BLaER1 (cell line): ENCODE measurements around the gene XRCC6.

Experiments used
- H3K27ac ChIP-seq: shearing (Covaris generic); formaldehyde crosslinking; 2 replicates; pipeline ENCODE4 v1.8.1; 2022
- H3K27me3 ChIP-seq: shearing (Covaris generic); formaldehyde crosslinking; 2 replicates; pipeline ENCODE4 v1.8.1; 2022
- H3K36me3 ChIP-seq: shearing (Covaris generic); formaldehyde crosslinking; 2 replicates; pipeline ENCODE4 v1.8.1; 2022
- H3K4me1 ChIP-seq: shearing (Covaris generic); formaldehyde crosslinking; 2 replicates; pipeline ENCODE4 v1.8.1; 2022
- H3K4me2 ChIP-seq: shearing (Covaris generic); formaldehyde crosslinking; 2 replicates; pipeline ENCODE4 v1.8.1; 2022
- H3K4me3 ChIP-seq: shearing (Covaris generic); formaldehyde crosslinking; 2 replicates; pipeline ENCODE4 v1.8.1; 2022
- H3K9ac ChIP-seq: shearing (Covaris generic); formaldehyde crosslinking; 2 replicates; pipeline ENCODE4 v1.8.1; 2022
- H3K9me3 ChIP-seq: shearing (Covaris generic); formaldehyde crosslinking; 2 replicates; pipeline ENCODE4 v1.8.1; 2022
- H4K20me1 ChIP-seq: shearing (Covaris generic); formaldehyde crosslinking; 2 replicates; pipeline ENCODE4 v1.8.1; 2022
- Cebpa-rat ChIP-seq: shearing (Covaris generic); IDR thresholded peaks from 2 replicates; pipeline ENCODE4 v1.8.1; 2022

XRCC6 gene

GRCh38 chr22:41688365-41689211, 67.5 kb downstream of the XRCC6 start, which contains the start of gene SNU13:
Gene SNU13 (minus strand): TSS chr22:41688867. CDS start chr22:41688796, 71 bp downstream.
- peak within 1 kb of the TSS; percentile 95 for H3K27ac ChIP-seq
- H3K27me3 ChIP-seq, result no peaks in the 10 kb centered on the region
- peak within 1 kb of the TSS; percentile 91 for H3K4me2 ChIP-seq
- H3K4me1 ChIP-seq, result peaks cover 39% of the 10 kb centered on the region
- peak within 1 kb of the TSS; percentile 94 for H3K9ac ChIP-seq
- peaks cover 42% of the 10 kb centered on the region; the same call in 1 of the 2 replicates for H4K20me1 ChIP-seq
- peak within 1 kb of the TSS; percentile 75 for H3K4me3 ChIP-seq
- H3K36me3 ChIP-seq, result peaks cover 10% of the 10 kb centered on the region
- TF ChIP-seq Cebpa-rat, result no peak
- no peaks in the 10 kb centered on the region; the same call in 1 of the 2 replicates for H3K9me3 ChIP-seq

GRCh38 chr22:41690476-41690875, 69.4 kb downstream of the XRCC6 start:
- TF ChIP-seq Cebpa-rat, result no peak
- Histone ChIP-seq H3K4me1 (peaks cover 41% of the 10 kb centered on the region), H3K27ac (peak overlapping the region; percentile 29), H3K36me3 (no peaks in the 10 kb centered on the region; the same call in 1 of the 2 replicates), H3K4me3 (no peak overlapping the region), H3K9ac (no peak overlapping the region; the same call in 1 of the 2 replicates), H4K20me1 (peaks cover 23% of the 10 kb centered on the region; the same call in 1 of the 2 replicates), H3K9me3 (no peaks in the 10 kb centered on the region), H3K27me3 (no peaks in the 10 kb centered on the region), H3K4me2 (peak overlapping the region; percentile 2; the same call in 1 of the 2 replicates)

- Histone ChIP-seq H3K4me2 (no peak overlapping the region), H3K9ac (no peak overlapping the region), H4K20me1 (no peaks in the 10 kb centered on the region), H3K9me3 (no peaks in the 10 kb centered on the region), H3K4me3 (no peak overlapping the region), H3K27ac (no peak overlapping the region), H3K4me1 (peaks cover 41% of the 10 kb centered on the region), H3K36me3 (no peaks in the 10 kb centered on the region; the same call in 1 of the 2 replicates), H3K27me3 (no peaks in the 10 kb centered on the region)
- TF ChIP-seq Cebpa-rat, result no peak
Measured at GRCh38 chr22:41695211-41695610, 74.1 kb downstream of the XRCC6 start.

- peak overlapping the region; percentile 90 for H3K4me2 ChIP-seq
- H3K9ac ChIP-seq, result peak overlapping the region; percentile 76
- no peak for TF ChIP-seq Cebpa-rat
Measured at GRCh38 chr22:41696703-41697102, 75.6 kb downstream of the XRCC6 start.

GRCh38 chr22:41697126-41697775, 76.2 kb downstream of the XRCC6 start:
- no peaks in the 10 kb centered on the region for H4K20me1 ChIP-seq
- H3K4me2 ChIP-seq, result peak overlapping the region; percentile 90
- H3K36me3 ChIP-seq, result no peaks in the 10 kb centered on the region; the same call in 1 of the 2 replicates
- peak overlapping the region; percentile 57 for H3K4me3 ChIP-seq
- peak overlapping the region; percentile 76 for H3K9ac ChIP-seq
- H3K27ac ChIP-seq, result peak overlapping the region; percentile 84
- peaks cover 32% of the 10 kb centered on the region for H3K4me1 ChIP-seq
- no peaks in the 10 kb centered on the region for H3K27me3 ChIP-seq
- TF ChIP-seq Cebpa-rat, result no peak
- H3K9me3 ChIP-seq, result no peaks in the 10 kb centered on the region

More at GRCh38 chr22:41696703-41697102, 75.6 kb downstream of the XRCC6 start:
- H3K9me3 ChIP-seq, result no peaks in the 10 kb centered on the region
- peaks cover 32% of the 10 kb centered on the region for H3K4me1 ChIP-seq
- no peaks in the 10 kb centered on the region for H4K20me1 ChIP-seq
- no peaks in the 10 kb centered on the region for H3K27me3 ChIP-seq
- peak overlapping the region; percentile 57 for H3K4me3 ChIP-seq
- no peaks in the 10 kb centered on the region; the same call in 1 of the 2 replicates for H3K36me3 ChIP-seq
- H3K27ac ChIP-seq, result peak overlapping the region; percentile 84

- no peak within 1 kb of the TSS for H3K9ac ChIP-seq
- H3K4me3 ChIP-seq, result no peak within 1 kb of the TSS
- TF ChIP-seq Cebpa-rat, result no peak
- no peaks in the 10 kb centered on the region for H3K36me3 ChIP-seq
- H3K27me3 ChIP-seq, result no peaks in the 10 kb centered on the region
- peak within 1 kb of the TSS; percentile 90; the same call in 1 of the 2 replicates for H3K4me2 ChIP-seq
- H3K9me3 ChIP-seq, result no peaks in the 10 kb centered on the region
- H3K27ac ChIP-seq, result no peak within 1 kb of the TSS
- peaks cover 32% of the 10 kb centered on the region for H3K4me1 ChIP-seq
- no peaks in the 10 kb centered on the region for H4K20me1 ChIP-seq
Measured at GRCh38 chr22:41699264-41700107, 78.4 kb downstream of the XRCC6 start, which contains the start of gene MEI1. Gene MEI1 (plus strand): TSS chr22:41699503. CDS start chr22:41699539, 36 bp downstream.

GRCh38 chr22:41700108-41700364, 78.9 kb downstream of the XRCC6 start:
- Histone ChIP-seq H3K36me3 (no peaks in the 10 kb centered on the region), H3K4me1 (peaks cover 32% of the 10 kb centered on the region), H3K9me3 (no peaks in the 10 kb centered on the region), H3K4me3 (no peak overlapping the region), H3K27me3 (no peaks in the 10 kb centered on the region), H3K9ac (no peak overlapping the region), H3K4me2 (no peak overlapping the region), H4K20me1 (no peaks in the 10 kb centered on the region), H3K27ac (no peak overlapping the region)
- TF ChIP-seq Cebpa-rat, result no peak

GRCh38 chr22:41702763-41703162, 81.7 kb downstream of the XRCC6 start:
- no peak for TF ChIP-seq Cebpa-rat
- H3K4me3 ChIP-seq, result no peak overlapping the region
- H4K20me1 ChIP-seq, result no peaks in the 10 kb centered on the region
- no peaks in the 10 kb centered on the region for H3K9me3 ChIP-seq
- no peak overlapping the region for H3K4me2 ChIP-seq
- H3K36me3 ChIP-seq, result no peaks in the 10 kb centered on the region
- no peak overlapping the region for H3K9ac ChIP-seq
- H3K27me3 ChIP-seq, result no peaks in the 10 kb centered on the region
- no peak overlapping the region for H3K27ac ChIP-seq
- H3K4me1 ChIP-seq, result peaks cover 7% of the 10 kb centered on the region

- Histone ChIP-seq H3K27me3 (no peaks in the 10 kb centered on the region), H3K36me3 (no peaks in the 10 kb centered on the region), H3K27ac (no peak overlapping the region), H3K9ac (no peak overlapping the region), H3K4me1 (0 out of 2 replicates have a peak, but pooled peaks cover 7% of the 10 kb centered on the region), H3K9me3 (no peaks in the 10 kb centered on the region), H3K4me2 (no peak overlapping the region), H3K4me3 (no peak overlapping the region), H4K20me1 (no peaks in the 10 kb centered on the region)
- no peak for TF ChIP-seq Cebpa-rat
Measured at GRCh38 chr22:41709341-41709740, 88.2 kb downstream of the XRCC6 start.
